ENCODE results near the gene BANF2.

DNA sequence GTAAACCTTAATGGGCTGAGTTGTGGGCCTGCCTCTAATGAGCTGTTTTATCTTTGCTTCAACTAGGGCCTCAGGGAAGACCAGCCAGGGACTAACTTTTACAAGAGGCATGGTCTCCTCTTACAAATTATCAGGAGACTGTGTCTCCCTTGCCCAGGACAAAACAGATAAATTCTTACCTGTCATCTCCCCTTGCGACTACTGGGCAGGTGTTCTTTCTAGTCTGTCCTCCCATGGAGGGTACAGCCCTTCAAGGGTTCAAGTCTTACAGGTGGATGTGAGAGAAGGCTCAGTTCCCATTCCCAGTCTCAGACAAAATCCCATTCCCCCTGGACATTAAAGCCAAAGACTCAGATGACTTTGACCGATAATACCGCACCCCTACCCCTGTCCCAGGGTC lies 31.3 kb upstream of the BANF2 start:
- TF ChIP-seq, protein P1, sequence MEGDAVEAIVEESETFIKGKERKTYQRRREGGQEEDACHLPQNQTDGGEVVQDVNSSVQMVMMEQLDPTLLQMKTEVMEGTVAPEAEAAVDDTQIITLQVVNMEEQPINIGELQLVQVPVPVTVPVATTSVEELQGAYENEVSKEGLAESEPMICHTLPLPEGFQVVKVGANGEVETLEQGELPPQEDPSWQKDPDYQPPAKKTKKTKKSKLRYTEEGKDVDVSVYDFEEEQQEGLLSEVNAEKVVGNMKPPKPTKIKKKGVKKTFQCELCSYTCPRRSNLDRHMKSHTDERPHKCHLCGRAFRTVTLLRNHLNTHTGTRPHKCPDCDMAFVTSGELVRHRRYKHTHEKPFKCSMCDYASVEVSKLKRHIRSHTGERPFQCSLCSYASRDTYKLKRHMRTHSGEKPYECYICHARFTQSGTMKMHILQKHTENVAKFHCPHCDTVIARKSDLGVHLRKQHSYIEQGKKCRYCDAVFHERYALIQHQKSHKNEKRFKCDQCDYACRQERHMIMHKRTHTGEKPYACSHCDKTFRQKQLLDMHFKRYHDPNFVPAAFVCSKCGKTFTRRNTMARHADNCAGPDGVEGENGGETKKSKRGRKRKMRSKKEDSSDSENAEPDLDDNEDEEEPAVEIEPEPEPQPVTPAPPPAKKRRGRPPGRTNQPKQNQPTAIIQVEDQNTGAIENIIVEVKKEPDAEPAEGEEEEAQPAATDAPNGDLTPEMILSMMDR (IDR thresholded peaks at IDR 0.05; ENCODE audit: low read length): no peak
- TF ChIP-seq EZH2 (optimal IDR thresholded peaks at IDR 0.05; ENCODE audit: low read depth, low read length) (no peak), EZH2phosphoT487 (IDR thresholded peaks at IDR 0.05; ENCODE audit: low read length) (no peak)
